ENCODE measurements around the gene ARHGAP4.

- TF ChIP-seq ZNF274 (IDR thresholded peaks at IDR 0.05; ENCODE audit: low read depth, low read length) (no peak), YY1 (IDR thresholded peaks at IDR 0.05; ENCODE audit: insufficient read depth, insufficient read length) (no peak), SUZ12 (IDR thresholded peaks at IDR 0.05; ENCODE audit: extremely low read depth, insufficient read depth, insufficient read length) (no peak)
These were observed 36.9 kb downstream of the ARHGAP4 start for GRCh38 chrX:153889123-153889522.

Data from NT2/D1 (cell line).